ENCODE data around the gene KCNG2. TPM values are rescaled to one million over a fixed set of nuclear protein-coding genes. Genes with fewer than 3 reads are reported as not detected.

The KCNG2 gene
- total and polyA plus RNA-seq, 2 of the 4 experiments (the other 2 are of a cell fraction): not detected

GRCh38 chr18:79896738-79897137 lies 99.0 kb downstream of the KCNG2 start:
- no peak overlapping the region for H3K9ac ChIP-seq (ENCODE audit: low read depth, low read length)
- DNase-seq (peak; percentile 1), ATAC-seq (ENCODE audit: low read depth) (no peak)
- CTCF ChIA-PET: no interaction called here
- peaks cover 43% of the 10 kb centered on the region for H3K9me3 ChIP-seq (ENCODE audit: control insufficient read depth, insufficient read depth, low read length)
- no peak overlapping the region for H3K56ac ChIP-seq (ENCODE audit: extremely low read depth, insufficient read depth, low read length)
- in situ Hi-C loops (cut with MboI; ENCODE audit: low sequenced_read_pairs) (no loop called here), dilution Hi-C loops (cut with HindIII; ENCODE audit: low sequenced_read_pairs, unreplicated experiment) (no loop called here), intact Hi-C loops (cut with micrococcal nuclease) (no loop called here)
- POLR2A ChIA-PET (ENCODE audit: unreplicated experiment): no interaction called here
- no peaks in the 10 kb centered on the region for H3K9me1 ChIP-seq (ENCODE audit: insufficient read depth, low read length)
- no peak overlapping the region for H3K14ac ChIP-seq (replicated peaks; ENCODE audit: low read depth, low read length)
- no peak overlapping the region for H2AFZ ChIP-seq (replicated peaks; ENCODE audit: low read length, poor library complexity)
- H2BK15ac ChIP-seq (ENCODE audit: low read depth, low read length): no peak overlapping the region
- H3K4me3 ChIP-seq (ENCODE audit: insufficient read depth, low read depth, low read length): no peak overlapping the region
- H2AK5ac ChIP-seq (ENCODE audit: low read depth, low read length): no peak overlapping the region
- H3K27me3 ChIP-seq (ENCODE audit: control insufficient read depth, insufficient read depth, low read length): no peaks in the 10 kb centered on the region
- H3K4me2 ChIP-seq (ENCODE audit: low read depth, low read length): no peak overlapping the region
- no CpG with 5 or more reads among the region's 3 CpGs for WGBS, 2 experiments (ENCODE audit: extremely low coverage in 2 of 2, insufficient read length in 1 of 2)
- TF ChIP-seq POLR2A (IDR thresholded peaks at IDR 0.05; ENCODE audit: low read depth, low read length) (no peak), CEBPB (IDR thresholded peaks at IDR 0.05; ENCODE audit: low read depth, low read length) (no peak), CHD1 (IDR thresholded peaks at IDR 0.05; ENCODE audit: low read depth, low read length) (no peak), SMC3 (IDR thresholded peaks at IDR 0.05; ENCODE audit: low read depth, low read length) (no peak), USF2 (IDR thresholded peaks at IDR 0.05; ENCODE audit: low read depth, low read length) (no peak), ELK1 (IDR thresholded peaks at IDR 0.05; ENCODE audit: borderline replicate concordance, low read depth, low read length) (no peak), MAZ (IDR thresholded peaks at IDR 0.05; ENCODE audit: borderline replicate concordance, low read depth, low read length) (no peak)
- no peak overlapping the region for H3K27ac ChIP-seq (ENCODE audit: insufficient read depth, low read length)
- H3K4ac ChIP-seq (ENCODE audit: low read depth, low read length): no peak overlapping the region
- no peaks in the 10 kb centered on the region; the same call in 1 of the 2 replicates for H4K20me1 ChIP-seq (ENCODE audit: insufficient read depth, low read length)
- H4K5ac ChIP-seq (ENCODE audit: low read depth, low read length): no peak overlapping the region
- H2BK20ac ChIP-seq (ENCODE audit: low read depth, low read length): no peak overlapping the region
- H2BK120ac ChIP-seq (ENCODE audit: low read depth, low read length): no peak overlapping the region
- BruUV-seq (replicated peaks): no TSS peak
- H2AK9ac ChIP-seq (replicated peaks; ENCODE audit: low read depth, low read length, poor library complexity): no peak overlapping the region
- H3K4me1 ChIP-seq (ENCODE audit: control insufficient read depth, insufficient read depth, low read length): no peaks in the 10 kb centered on the region
- no peak overlapping the region for H3K23ac ChIP-seq (ENCODE audit: low read depth, low read length)
- H2BK5ac ChIP-seq (ENCODE audit: low read depth, low read length, poor library complexity, severe bottlenecking): no peak overlapping the region
- no peak overlapping the region for H4K91ac ChIP-seq (ENCODE audit: insufficient read depth, low read depth, low read length)
- H3K36me3 ChIP-seq (ENCODE audit: control insufficient read depth, insufficient read depth, low read length): peaks cover 6% of the 10 kb centered on the region; the same call in 1 of the 2 replicates
- H4K8ac ChIP-seq (ENCODE audit: low read depth in 2 of 2, low read length in 2 of 2): no peak overlapping the region
- H3K18ac ChIP-seq (ENCODE audit: low read depth, low read length): no peak overlapping the region
- H3K79me1 ChIP-seq (ENCODE audit: low read depth in 1 of 2, low read length in 2 of 2): no peaks in the 10 kb centered on the region

All from IMR-90 (cell line).